Measurements from ENCODE around the gene CALB2. TPM values are rescaled to one million over a fixed set of nuclear protein-coding genes. Genes with fewer than 3 reads are reported as not detected.
A peak's percentile ranks its signal among the peaks of the same experiment; 100 is the strongest.

The CALB2 gene
- total RNA-seq, 1 experiment from 2014 or later = 1.6 TPM

DNA sequence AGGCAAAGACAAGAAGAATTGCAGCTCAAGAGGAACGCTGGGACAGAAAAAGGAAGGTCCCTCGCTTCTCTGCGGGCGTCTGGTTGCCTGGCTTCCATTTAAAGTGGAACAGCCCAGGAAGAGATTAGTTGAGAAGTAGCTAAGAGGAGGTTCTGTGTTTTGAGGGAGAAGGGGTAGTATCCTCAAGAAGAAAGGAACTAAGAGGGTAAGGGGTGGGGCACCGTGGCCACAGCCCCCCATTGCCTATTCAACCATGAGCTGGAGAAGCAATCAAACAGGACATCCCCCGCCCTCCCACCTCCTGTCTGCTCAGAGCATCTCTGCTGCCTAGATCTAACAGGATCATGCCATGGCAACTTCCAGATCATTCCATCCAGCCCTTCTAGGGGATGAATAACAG, 18.1 kb upstream of the CALB2 start:
- H3K4me1 Mint-ChIP-seq = peaks cover 10% of the 10 kb centered on the region
- H3K36me3 Mint-ChIP-seq = no peaks in the 10 kb centered on the region
- TF ChIP-seq ERG (CRISPR knock-in tag; IDR thresholded peaks at IDR 0.05) (no peak), ATF6 (CRISPR knock-in tag; IDR thresholded peaks at IDR 0.05) (no peak), ARID4B (CRISPR knock-in tag; IDR thresholded peaks at IDR 0.05; ENCODE audit: borderline replicate concordance) (no peak), CREM (CRISPR knock-in tag; IDR thresholded peaks at IDR 0.05) (no peak), HMGA2 (CRISPR knock-in tag; IDR thresholded peaks at IDR 0.05) (no peak), E2F5 (CRISPR knock-in tag; IDR thresholded peaks at IDR 0.05) (no peak), HMGXB4 (CRISPR knock-in tag; IDR thresholded peaks at IDR 0.05) (no peak)
- TF ChIP-seq, protein P1, sequence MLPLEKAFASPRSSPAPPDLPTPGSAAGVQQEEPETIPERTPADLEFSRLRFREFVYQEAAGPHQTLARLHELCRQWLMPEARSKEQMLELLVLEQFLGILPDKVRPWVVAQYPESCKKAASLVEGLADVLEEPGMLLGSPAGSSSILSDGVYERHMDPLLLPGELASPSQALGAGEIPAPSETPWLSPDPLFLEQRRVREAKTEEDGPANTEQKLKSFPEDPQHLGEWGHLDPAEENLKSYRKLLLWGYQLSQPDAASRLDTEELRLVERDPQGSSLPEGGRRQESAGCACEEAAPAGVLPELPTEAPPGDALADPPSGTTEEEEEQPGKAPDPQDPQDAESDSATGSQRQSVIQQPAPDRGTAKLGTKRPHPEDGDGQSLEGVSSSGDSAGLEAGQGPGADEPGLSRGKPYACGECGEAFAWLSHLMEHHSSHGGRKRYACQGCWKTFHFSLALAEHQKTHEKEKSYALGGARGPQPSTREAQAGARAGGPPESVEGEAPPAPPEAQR (CRISPR knock-in tag; IDR thresholded peaks at IDR 0.05) = no peak
- H3K27me3 Mint-ChIP-seq (ENCODE audit: low read depth) = peaks cover 4% of the 10 kb centered on the region
- H3K27ac Mint-ChIP-seq = no peak overlapping the region
- POLR2A ChIA-PET = no interaction called here
- CTCF ChIA-PET = interaction anchor here (1.0 to 1.6 kb wide), 3 partner anchors 17 to 72 kb away, joined by 3 to 7 read pairs (median 4); no protein-coding TSS in a partner anchor
- no peak overlapping the region for H3K4me3 Mint-ChIP-seq
- no peak for DNase-seq (ENCODE audit: low spot score)
- no peak for ATAC-seq
- peaks cover 12% of the 10 kb centered on the region for H3K9me3 Mint-ChIP-seq

GRCh38 chr16:71341881-71342280, 16.6 kb upstream of the CALB2 start:
- DNase-seq (ENCODE audit: low spot score) (no peak), ATAC-seq (no peak)
- H3K27me3 Mint-ChIP-seq (ENCODE audit: low read depth) = no peaks in the 10 kb centered on the region; the same call in 1 of the 2 replicates
- no peaks in the 10 kb centered on the region for H3K36me3 Mint-ChIP-seq
- peaks cover 10% of the 10 kb centered on the region for H3K4me1 Mint-ChIP-seq
- no peak overlapping the region for H3K4me3 Mint-ChIP-seq
- ChIA-PET CTCF (interaction anchor here (0.7 to 3.0 kb wide), 3 partner anchors 26 to 70 kb away, joined by 3 to 11 read pairs (median 4); no protein-coding TSS in a partner anchor), POLR2A (interaction anchor here (0.6 kb wide), 1 partner anchor 8 kb away, joined by 3 read pairs; no protein-coding TSS in a partner anchor)
- H3K9me3 Mint-ChIP-seq = no peaks in the 10 kb centered on the region
- no peak for TF ChIP-seq ZNF396 (CRISPR knock-in tag; IDR thresholded peaks at IDR 0.05; ENCODE audit: borderline replicate concordance)
- TF ChIP-seq GTF2I (CRISPR knock-in tag; conservative IDR thresholded peaks at IDR 0.05) = 0 out of 2 replicates have a peak, but pooled peaks have one; percentile 60
- no peak overlapping the region for H3K27ac Mint-ChIP-seq

All from WTC11 (cell line).